ENCODE data around the gene ZNF525.
A peak's percentile ranks its signal among the peaks of the same experiment; 100 is the strongest.
"Not testable (repeated sequence)": the region's sequence is repeated elsewhere in the genome, so short reads cannot be mapped to it uniquely, and the experiment has no call there.

Gene ZNF525

DNA sequence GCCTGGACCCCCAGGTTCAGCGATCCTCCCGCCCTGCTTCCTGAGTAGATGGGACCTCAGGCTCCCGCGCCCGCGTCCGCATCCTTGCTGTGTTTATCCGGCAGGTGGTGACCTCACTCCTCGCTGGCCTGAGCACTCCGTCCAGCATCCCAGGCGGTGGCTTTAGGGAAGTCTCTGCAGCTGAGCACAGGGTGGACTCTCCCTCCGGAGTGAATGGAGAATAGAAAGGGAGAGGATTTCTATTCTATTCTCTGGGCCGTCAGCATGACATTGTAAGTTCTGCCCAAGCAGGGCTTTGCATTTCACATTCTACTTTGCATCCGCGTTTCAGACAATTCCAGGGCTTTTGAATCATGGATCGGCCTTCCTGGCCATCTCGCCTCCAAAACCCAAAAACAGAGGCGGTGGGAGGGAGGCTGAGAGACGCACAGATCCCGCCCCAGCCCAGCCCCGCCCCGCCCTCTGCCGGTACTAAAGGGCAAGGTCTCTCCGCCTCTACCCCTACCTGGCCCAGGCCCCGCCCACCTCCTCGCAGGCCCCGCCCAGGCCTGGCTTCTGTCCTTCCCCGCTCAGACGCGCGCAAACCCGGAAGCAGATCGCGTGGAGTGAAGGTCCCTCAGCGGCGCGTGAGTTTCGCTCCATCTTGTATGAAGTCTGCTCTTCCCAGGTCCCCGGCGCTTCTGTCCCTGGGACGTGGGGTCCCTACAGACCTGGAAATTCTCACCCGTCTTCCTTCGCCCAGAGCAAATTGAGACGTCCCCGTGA, at the start of gene ZNF525:
ZNF525 (plus strand) TSS at position 572 of the 765 bp plus-strand sequence. CDS start 6,577 bp downstream, outside the sequence.
- peak; percentile 57 for DNase-seq

DNA sequence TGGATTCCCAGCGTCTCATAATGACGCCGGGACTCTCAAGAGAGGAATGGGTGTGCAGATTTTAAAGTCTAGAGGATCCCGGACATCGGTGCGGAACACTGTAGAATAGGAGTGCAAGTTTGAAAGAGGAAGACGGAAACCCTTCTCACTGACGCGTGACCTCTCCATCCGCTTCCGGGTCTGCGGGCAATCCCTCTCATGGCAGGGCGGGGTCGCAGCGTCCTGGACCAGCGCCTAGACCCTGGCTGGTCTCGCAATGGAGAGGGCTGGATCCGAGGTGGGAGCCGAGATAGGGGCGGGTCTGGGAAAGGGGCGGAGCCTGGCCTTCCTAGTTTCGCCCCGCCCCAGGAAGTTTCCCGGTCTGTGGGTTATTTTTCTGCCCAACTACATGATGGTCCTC, 36.5 kb upstream of the ZNF525 start:
- no peak for DNase-seq

DNA sequence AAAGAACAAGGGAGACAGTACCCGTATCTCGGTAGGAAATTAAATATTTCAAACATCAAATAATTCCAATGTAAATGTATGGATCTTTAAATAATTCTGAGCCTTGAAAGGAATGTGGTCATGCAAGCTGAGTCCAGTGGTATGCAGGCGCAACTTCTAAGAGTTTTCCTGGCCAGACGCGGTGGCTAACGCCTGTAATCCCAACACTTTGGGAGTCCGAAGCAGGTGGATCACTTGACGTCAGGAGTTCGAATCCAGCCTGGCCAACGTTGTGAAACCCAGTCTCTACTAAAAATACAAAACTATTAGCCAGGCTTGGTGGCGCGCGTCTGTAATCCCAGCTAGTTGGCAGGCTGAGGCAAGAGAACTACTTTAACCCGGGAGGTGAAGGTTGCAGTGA, 33.0 kb upstream of the ZNF525 start:
- DNase-seq = no peak

DNA sequence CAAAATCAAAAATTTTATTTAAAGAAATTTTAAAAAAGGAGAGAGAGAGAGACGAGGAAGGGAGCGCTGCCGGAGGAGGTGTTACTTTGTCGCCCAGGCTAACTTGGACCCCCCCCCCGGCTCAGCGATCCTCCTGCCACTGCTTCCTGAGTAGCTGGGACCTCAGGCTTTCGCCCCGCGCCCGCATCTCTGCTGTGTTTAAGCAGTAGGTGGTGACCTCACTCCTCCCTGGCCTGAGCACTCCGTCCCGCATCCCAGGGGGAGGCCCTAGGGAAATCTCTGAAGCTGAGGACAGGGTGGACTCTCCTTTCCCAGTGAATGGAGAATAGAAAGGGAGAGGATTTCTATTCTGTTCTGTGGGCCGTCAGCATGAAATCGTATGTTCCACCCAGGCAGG, 32.4 kb upstream of the ZNF525 start:
- no peak for DNase-seq

DNA sequence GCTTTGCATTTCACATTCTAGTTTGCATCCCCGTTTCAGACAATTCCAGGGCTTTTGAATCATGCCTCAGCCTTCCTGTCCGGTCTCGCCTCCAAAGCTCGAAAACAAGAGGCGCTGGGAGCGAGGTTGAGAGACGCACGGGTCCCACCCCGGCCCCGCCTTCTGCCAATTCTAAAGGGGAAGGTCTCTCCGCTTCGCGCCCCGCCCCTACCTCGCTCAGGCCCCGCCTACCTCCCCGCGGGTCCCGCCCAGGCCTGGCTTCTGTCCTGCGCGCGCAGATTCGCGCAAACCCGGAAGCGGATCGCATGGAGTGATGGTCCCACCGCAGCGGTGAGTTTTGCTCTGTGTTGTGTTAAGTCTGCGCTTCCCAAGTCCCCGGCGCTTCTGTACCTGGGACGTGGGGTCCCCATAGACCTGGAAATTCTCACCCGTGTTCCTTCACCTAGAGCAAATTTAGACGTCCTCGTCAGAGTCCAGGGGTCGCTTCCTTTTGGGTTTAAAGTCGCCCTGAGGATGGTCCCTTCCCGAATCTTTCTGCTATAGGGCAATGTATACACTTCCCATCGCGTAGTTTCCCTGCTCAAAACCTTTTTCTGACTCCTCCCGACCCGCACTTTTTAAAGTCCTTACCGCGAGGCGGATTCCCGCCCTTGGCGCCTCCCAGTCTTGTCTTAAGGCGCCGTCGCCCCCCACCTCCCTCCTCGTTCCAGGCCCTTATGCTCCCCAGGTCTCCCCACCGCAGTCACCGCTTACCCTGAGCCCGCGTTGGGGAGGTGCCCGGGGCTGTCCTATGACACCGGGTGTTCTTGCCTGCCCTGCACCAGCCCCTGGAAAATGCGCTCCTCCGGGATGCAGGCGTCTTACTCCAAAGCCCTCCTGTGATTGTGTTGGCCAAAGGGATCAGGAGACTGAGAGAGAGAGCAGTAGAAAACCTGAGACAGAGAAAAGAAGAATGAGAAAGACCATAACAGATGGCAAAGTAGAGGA, 31.7 kb upstream of the ZNF525 start, which contains the start of gene ZNF845:
ZNF845 (plus strand) TSS at position 287 of the 987 bp plus-strand sequence. CDS start 7,559 bp downstream, outside the sequence.
- DNase-seq = peak; percentile 55

DNA sequence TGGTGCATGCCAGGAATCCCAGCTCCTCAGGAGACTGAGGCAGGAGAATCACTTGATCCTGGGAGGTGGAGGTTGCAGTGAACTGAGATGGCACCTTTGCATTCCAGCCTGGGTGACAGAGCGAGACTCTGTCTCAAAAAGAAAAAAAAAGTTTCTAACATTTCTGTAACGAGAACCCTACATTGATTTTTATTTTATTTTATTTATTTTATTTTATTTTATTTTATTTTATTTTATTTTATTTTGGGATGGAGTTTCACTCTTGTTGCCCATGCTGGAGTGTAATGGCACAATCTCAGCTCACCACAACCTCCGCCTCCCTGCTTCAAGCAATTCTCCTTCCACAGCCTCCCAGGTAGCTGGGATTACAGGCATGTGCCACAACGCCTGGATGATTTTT, 21.1 kb upstream of the ZNF525 start:
- not testable (repeated sequence) for DNase-seq

DNA sequence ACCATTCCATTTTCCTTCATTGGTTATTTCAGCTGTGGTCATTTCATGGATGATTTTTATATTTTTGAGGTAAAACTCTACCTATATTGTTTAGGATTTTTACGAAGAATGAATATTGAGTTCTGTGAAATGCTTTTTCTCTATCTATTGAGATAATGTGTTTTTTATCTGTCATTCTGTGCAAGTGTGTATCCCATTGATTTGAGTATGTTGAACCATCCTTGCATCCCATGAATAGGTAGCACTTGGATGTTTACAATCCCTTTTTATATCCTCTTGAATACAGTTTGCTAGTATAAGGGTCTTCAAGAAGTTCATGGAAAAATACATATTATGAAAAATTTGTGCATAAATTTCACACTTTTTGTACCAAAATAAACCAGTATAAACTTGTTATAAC, 9.8 kb upstream of the ZNF525 start:
- no peak for DNase-seq

DNA sequence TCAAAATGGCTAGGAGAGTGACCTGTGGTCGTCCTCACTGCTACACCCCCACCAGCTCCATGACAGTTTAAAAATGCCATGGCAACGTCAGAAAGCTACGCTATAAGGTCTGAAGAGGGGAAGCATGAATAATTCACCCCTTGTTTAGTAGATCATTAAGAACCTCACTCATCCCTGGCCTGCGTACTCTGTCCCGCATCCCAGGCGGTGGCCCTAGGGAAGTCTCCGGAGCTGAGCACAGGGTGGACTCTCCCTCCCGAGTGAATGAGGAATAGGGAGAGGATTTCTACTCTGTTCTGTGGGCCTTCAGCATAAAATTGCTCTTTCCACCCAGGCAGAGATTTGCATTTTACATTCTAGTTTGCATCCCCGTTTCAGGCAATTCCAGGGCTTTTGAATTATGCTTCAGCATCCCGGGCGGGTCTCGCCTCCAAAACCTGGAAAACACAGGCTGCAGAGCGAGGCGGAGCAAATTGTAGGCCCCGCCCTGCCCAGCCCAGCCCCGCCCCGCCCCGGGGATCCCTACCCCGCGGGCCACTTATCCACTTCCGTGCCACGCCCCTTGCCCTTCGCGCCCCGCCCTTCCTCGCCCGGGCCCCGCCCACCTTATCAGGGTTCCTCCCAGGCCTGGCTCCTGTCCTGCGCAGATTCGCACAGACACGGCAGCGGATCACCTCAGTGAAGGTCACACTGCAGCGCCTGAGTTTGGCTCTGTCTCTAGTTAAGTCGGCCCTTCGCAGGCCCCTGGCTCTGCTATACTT, 7.5 kb upstream of the ZNF525 start:
- no peak for DNase-seq

DNA sequence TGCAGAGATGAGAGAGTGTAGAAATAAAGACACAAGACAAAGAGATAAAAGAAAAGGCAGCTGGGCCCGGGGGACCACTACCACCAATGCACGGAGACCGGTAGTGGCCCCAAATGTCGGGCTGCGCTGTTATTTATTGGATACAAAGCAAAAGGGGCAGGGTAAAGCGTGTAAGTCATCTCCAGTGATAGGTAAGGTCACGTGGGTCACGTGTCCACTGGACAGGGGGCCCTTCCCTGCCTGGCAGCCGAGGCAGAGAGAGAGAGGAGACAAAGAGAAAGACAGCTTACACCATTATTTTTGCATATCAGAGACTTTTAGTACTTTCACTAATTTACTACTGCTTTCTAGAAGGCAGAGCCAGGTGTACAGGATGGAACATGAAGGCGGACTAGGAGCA, 5.4 kb upstream of the ZNF525 start:
- not testable (repeated sequence) for DNase-seq

DNA sequence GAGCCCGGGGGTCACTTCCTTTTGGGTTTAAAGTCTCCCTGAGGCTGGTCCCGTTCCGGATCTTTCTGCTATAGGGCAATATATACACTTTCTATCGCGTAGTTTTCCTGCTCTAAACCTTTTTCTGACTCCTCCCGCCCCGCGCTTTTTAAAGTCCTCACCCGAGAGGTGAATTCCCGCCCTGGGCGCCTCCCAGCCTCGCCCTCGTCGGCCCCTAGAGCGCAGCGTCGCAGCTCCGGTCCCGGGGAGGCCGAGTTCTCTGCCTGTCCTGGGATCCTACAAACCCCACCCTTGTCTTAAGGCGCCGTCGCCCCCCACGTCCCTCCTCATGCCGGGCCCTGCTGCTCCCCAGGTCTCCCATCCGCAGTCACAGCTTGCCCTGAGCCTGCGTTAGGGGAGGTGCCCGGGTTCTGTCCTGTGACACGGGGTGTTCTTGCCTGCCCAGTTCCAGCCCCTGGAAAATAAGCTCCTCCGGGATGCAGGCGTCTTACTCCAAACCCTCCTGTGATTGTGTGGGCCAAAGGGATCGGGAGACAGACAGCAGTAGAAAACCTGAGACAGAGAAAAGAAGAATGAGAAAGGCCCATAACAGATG, 491 bp downstream of the ZNF525 start:
- peak; percentile 11 for DNase-seq

DNA sequence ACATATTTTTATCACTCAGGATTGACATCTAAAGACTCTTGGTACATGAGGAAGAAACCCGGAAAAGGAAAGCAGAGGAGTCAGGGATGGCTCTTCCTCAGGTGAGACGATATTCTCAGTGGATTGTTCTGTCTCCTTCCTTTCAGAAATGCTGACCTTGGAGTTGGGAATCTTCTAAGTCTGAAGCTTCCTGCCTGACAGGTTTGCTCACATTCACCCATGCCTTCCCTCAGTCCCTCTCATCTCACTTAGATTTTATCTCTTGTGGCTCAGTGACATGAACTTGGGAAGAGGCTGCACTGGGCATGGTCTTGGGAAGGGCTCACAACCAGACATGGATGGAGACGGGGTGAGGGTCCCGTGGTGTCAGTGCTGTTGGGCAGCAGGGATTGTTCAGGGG, 6.7 kb downstream of the ZNF525 start:
- no peak for DNase-seq

DNA sequence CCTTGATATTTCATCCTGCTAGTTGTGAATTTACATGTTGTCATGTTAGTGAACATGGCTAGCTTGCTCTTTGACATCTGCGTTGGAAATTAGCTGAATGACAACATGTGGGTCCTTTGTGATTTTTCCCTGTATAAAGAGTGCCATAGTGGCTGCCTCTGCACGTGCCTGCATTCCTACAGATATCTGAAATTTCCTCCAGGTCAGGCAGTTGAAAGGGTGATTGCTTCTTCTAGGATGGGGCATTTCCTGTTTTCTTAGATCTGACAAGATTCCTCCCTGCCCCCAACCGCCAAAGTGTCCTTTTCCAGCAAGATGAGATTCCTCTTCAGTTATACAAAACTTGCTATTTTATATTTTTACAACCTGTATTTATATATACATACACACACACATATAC, 8.8 kb downstream of the ZNF525 start:
- no peak for DNase-seq

DNA sequence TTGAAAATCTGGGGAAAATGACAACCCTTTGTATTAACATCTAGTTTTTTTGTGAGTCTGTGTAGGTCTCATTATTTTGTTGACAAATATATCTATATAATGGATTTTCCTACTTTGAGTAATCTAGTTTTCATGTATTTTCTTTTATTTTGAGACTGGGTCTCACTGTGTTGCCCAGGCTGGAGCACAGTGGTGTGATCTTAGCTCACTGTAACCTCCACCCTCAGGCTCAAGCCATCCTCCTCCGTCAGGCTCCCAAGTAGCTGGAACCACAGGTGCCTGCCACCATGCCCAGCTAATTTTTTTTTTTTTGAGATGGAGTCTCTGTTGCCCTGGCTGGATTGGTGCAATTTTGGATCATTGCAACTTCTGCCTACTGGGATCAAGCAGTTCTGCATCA, 9.2 kb downstream of the ZNF525 start:
- DNase-seq = no peak

DNA sequence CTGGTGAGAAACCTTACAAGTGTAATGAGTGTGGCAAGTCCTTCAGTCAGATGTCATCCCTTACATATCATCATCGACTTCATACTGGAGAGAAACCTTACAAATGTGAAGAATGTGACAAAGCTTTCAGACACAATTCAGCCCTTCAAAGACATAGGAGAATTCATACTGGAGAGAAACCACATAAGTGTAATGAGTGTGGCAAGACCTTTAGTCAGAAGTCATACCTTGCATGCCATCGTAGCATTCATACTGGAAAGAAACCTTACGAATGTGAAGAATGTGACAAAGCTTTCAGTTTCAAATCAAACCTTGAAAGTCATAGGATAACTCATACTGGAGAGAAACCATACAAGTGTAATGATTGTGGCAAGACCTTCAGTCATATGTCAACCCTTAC, 15.9 kb downstream of the ZNF525 start:
- DNase-seq = no peak

DNA sequence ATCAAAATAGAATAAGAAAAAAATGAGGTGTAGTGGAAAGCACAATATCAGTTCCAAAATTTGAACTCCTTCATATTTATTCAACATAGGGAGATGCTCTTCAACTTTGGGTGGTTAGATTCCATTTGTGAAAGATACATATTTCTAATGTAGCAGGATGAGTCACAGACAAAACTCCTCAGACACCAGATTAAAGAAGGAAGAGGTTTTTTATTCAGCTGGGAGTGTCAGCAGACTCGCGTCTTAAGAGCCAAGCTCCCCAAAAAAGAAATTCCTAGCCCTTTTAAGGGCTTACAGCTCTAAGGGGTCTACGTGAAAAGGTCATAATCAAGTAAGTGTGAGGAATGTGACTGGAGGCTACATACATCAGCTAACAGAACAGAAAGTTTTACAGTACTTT, 22.7 kb downstream of the ZNF525 start:
- DNase-seq = no peak

DNA sequence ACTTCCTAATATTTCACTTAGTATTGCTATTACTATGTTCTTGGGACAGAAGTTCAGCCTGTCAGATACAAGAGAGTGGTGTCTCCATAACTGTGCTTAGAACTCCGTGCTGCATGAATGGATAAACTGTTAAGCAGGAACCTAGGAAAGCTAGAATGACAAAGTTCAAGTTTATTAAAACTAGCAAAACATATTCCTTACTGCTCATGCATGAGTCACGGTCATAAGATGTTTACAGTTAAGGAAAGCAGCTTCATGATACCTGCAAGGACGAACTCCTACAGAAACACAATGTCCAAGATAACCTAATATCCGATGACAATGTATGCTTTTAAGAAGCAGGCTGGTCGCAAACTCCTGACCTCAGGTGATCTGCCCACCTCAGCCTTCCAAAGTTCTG, 23.4 kb downstream of the ZNF525 start:
- no peak for DNase-seq

DNA sequence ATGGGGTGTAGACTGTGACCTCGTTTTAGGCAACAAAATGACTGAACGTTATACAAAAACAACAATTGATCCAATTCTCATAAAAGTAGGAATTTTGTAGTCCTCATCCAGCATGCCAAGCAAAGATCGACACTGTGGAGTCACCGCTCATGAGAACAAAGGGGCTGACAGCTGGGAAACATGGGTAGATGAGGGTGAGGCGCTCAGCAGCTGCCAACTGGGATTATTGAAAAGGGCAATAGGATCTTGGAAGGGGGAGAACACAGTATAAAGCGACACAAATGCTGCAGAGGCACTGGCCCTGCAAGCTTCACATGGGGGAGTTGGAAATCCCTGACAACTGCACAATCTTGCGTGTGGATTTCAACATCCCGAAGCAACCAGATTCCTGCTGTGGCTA, 24.1 kb downstream of the ZNF525 start:
- no peak for DNase-seq

DNA sequence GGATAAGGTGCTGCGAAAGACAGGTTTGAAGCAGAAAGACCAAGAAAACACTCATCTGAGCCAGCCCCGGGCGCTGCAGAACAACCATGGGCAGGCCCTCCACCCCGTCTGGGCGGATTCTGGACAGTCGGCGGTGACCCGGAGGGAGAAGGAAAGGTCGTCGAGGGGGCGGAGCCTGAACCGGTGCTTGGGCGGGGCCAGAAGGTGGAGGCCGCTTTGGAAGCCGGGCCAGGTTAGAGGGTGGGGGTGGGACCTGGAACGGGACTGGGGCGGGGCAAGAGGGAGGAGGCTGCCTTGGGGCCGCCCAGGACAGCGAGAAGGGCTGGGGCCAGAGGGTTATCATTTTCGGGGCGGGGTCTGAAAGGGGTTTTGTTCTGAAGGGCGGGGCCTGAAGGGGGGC, 24.5 kb downstream of the ZNF525 start:
- DNase-seq = no peak

DNA sequence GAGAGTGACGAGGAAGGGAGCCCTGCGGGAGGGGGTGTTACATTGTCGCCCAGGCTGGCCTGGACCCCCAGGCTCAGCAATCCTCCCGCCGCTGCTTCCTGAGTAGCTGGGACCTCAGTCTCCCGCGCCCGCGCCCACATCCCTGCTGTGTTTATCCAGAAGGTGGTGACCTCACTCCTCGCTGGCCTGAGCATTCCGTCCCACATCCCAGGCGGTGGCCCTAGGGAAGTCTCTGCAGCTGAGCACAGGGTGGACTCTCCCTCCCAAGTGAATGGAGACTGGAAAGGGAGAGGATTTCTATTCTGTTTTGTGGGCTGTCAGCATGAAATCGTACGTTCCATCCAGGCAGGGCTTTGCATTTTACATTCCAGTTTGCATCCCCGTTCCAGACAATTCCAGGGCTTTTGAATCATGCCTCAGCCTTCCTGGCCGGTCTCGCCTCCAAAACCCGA, 29.0 kb downstream of the ZNF525 start:
- peak; percentile 51 for DNase-seq

DNA sequence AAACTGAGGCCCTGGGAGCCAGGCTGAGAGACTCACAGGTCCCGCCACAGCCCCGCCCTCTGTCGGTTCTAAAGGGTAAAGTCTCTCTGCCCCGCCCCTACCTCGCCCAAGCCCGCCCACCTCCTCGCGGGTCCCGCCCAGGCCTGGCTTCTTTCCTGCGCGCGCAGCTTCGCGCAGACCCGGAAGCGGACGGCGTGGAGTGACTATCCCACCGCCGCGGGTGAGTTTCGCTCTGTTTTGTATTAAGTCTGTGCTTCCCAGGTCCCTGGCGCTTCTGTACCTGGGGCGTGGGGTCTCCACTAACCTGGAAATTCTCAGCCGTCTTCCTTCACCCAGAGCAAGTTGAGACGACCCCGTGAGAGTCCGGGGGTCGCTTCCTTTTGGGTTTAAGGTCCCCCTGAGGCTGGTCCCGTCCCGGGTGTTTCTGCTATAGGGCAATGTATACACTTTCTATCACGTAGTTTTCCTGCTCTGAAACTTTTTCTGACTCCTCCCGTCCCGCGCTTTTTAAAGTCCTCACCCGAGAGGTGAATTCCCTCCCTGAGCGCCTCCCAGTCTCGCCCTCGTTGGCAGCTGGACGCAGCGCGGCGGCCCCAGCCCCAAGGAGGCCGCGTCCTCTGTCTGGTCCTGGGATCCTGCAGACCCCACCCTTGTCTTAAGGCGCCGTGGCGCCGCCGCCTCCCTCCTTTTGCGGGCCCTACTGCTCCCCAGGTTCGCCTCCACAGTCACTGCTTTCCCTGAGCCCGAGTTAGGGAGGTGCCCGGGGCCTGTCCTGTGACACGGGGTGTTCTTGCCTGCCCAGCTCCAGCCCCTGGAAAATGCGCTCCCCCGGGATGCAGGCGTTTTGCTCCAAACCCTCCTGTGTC, 29.7 kb downstream of the ZNF525 start, which contains the start of gene ZNF765:
ZNF765 (plus strand) TSS at position 176 of the 866 bp plus-strand sequence. CDS start 2,867 bp downstream, outside the sequence.
- peak; percentile 67 for DNase-seq

DNA sequence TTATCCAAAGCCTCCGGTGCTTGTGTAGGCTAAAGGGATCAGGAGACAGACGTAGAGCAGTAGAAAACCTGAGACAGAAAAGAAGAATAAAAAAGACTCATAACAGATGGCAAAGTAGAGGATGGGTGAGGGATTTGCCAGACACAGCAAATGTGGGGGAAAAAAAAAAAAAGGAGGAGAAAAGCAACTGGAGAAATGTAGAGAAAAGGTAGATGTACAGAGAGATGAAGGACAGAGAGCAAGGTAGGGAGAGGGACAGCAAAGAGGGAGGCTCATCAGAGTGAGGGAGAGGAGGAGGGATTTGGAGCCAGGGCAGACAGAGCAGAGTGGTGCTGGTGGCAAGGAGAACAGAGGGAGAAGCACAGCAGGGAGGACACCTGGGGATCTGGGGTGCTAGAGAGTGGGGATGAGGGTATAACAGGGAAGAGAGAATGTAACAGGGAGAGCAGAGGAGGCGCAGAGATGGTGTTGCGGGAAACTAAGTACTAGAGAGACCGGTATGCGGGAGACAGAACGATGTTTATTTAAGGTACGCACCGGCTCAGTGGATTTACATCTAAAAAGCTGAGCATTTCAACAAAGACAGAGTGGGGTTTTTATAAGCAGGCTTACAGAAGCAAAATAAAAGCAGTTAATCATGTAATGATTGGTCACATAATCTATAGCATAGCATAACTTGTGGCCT, 30.5 kb downstream of the ZNF525 start:
- DNase-seq = not testable (repeated sequence)

Data from SHP77 treated with DMSO at 0.1 percent for 48 hours (cell line).